Omental fat pad (tissue), 4 donors: ENCODE results near the gene FES. TPM values are rescaled to one million over a fixed set of nuclear protein-coding genes. Genes with fewer than 3 reads are reported as not detected.
"Not testable (repeated sequence)": the region's sequence is repeated elsewhere in the genome, so short reads cannot be mapped to it uniquely, and the experiment has no call there.

Experiments
- ATAC-seq: fragments of 150-250 bp; one replicate; pipeline ENCODE4 v1.9.1; 2016; ENCODE audit warnings: mild to moderate bottlenecking, moderate library complexity; ENCODE audit not compliant: low FRiP score
- DNase-seq: peaks from one replicate; pipeline ENCODE4 v3.0.0-alpha.2; 2019; ENCODE audit warnings: low spot score
- CTCF ChIP-seq, 3 donors: fragments of 450-650 bp; IDR thresholded peaks; one replicate each; pipeline ENCODE4 v1.5.1; 2016 to 2017; ENCODE audit warnings: antibody characterized with exemption in 3 of 3, mild to moderate bottlenecking in 3 of 3, moderate library complexity in 2 of 3
- total RNA-seq, 4 donors: library from RNA; depleted of rRNA; stranded (reverse); fragments of >200 nt; gene quantifications; one replicate each; pipeline ENCODE4 v1.1.0, GENCODE V29; 2016

FES gene
- total RNA-seq, 4 donors from 2014 or later: 57.0 to 146 (median 77.2) TPM

DNA sequence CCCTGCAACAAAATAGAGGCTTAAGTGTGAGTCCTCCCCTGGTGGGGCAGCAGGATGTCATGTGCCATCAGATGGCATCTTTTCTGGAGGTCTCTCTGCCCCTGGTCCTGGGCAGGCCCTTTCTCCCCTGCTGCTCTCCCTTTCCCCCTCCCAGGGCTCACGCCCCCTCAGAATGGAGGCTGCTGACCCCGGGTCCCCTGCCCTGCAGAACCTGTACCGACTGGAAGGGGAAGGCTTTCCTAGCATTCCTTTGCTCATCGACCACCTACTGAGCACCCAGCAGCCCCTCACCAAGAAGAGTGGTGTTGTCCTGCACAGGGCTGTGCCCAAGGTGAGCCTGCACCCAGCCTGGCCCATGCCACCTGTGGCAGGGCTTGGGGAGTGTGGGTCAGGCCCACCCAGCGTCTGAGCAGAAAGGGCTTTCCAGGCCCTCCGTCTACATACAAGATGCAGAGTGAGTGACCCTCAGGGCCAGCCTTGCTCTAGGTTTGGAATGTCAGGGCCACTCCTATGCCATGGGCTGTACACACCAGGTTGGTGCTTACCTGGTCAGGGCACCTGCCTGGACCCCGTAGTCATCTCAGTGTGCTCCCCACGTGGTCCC, 7.1 kb downstream of the FES start:
- DNase-seq (no peak), ATAC-seq (no peak)
- TF ChIP-seq CTCF (IDR thresholded peaks at IDR 0.05): no peak

DNA sequence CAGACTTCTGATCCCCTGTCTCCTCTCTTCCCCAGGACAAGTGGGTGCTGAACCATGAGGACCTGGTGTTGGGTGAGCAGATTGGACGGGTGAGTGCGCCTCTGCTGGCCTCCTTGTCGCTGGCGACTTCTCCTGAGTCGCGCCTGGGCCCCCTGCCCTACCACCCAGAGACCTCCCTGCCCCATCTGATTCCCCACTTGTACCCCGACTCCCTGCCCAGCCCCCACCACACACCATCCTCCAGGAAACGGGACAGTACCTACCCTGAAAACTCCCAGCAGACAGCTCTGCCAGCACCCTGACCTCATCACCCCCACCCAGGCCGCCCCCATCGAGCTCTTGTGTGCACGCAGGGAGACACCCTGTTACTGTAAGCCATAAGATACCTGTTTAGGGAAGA, 7.7 kb downstream of the FES start:
- TF ChIP-seq CTCF (IDR thresholded peaks at IDR 0.05): no peak
- no peak for DNase-seq

GRCh38 chr15:90892498-90893174, 8.3 kb downstream of the FES start:
- TF ChIP-seq CTCF (IDR thresholded peaks at IDR 0.05): no peak
- ATAC-seq (no peak), DNase-seq (no peak)

More for the DNA sequence above, 7.7 kb downstream of the FES start:
- ATAC-seq: no peak

DNA sequence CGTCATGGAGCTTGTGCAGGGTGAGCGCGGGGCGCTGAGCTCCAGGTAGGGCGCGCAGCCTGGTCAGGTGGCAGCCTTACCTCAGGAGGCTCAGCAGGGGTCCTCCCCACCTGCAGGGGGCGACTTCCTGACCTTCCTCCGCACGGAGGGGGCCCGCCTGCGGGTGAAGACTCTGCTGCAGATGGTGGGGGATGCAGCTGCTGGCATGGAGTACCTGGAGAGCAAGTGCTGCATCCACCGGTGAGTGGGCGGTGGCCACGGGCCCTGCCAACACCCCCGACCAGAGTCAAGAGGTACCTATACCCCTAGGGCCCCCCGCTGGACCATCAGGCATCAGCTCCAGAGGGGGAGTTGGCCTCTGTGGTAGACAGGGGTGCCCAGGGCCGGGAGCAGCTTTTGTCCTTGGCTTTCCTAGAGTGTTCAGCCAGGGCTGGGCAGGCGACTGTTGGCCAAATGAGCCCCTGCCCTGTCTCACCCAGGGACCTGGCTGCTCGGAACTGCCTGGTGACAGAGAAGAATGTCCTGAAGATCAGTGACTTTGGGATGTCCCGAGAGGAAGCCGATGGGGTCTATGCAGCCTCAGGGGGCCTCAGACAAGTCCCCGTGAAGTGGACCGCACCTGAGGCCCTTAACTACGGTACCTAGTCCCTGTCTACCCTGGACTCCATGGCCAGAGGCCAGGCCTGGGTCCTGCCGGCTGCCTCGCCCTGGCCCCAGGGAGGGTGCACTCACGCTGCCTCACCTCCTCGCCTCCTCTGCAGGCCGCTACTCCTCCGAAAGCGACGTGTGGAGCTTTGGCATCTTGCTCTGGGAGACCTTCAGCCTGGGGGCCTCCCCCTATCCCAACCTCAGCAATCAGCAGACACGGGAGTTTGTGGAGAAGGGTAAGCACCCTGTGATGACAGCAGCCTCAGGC, 9.1 kb downstream of the FES start:
- TF ChIP-seq CTCF (IDR thresholded peaks at IDR 0.05): no peak

GRCh38 chr15:90895571-90896117, 11.3 kb downstream of the FES start:
- no peak for DNase-seq
- no peak for TF ChIP-seq CTCF (IDR thresholded peaks at IDR 0.05)
- ATAC-seq: no peak

More for the DNA sequence above, 9.1 kb downstream of the FES start:
- no peak for ATAC-seq
- no peak for DNase-seq

DNA sequence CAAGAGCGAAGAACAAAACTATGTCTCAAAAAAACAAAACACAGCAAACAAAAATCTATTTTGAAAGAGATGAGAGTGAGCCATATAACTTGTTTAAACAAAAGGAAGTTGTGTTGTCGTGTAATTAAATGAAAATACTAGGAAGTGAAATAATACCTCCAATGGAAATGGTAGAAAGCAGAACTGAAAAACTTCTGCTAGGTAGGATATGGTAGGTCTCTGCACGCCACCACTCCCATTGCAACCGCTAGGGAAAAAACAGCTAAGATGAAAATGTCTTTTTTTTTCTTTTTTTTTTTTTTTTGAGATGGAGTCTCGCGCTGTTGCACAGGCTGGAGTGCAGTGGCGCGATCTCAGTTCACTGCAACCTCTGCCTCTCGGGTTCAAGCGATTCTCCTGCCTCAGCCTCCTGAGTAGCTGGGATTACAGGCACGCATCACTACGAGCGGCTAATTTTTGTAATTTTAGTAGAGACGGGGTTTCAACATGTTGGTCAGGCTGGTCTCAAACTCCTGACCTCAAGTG, 12.9 kb downstream of the FES start:
- ATAC-seq, DNase-seq: not testable (repeated sequence)
